GM12878 (cell line): ENCODE results near the gene ABCF3. TPM values are rescaled to one million over a fixed set of nuclear protein-coding genes. Genes with fewer than 3 reads are reported as not detected.

Source experiments
- ATAC-seq: fragments of 200-7000 bp; cut with Tn5 transposase; 3 replicates; pipeline ENCODE4 v1.9.1; 2020; ENCODE audit warnings: mild to moderate bottlenecking, moderate library complexity
- BruUV-seq: library from RNA; stranded (reverse); fragments of 400-500 nt; replicated peaks from 2 replicates; lab custom pipeline; 2021; lab: Mats Ljungman, UMichigan
- CTCF ChIA-PET: fragments of 300-600 bp; sonication (Branson Sonifier 250); formaldehyde crosslinking; extraction: SDS; loops from one replicate; lab custom pipeline; 2021; ENCODE audit warnings: inconsistent platforms; lab: Yijun Ruan, JAX
- POLR2A ChIA-PET: fragments of 350-600 bp; formaldehyde crosslinking; extraction: SDS; loops from one replicate; lab custom pipeline; 2021; ENCODE audit warnings: inconsistent platforms; lab: Charles Lee
- RAD21 ChIA-PET: fragments of 300-600 bp; sonication (Branson Sonifier 250); formaldehyde crosslinking; loops from one replicate; lab custom pipeline; 2023; ENCODE audit warnings: antibody characterized with exemption; ENCODE audit not compliant: unreplicated experiment; lab: Charles Lee
- SMC1A ChIA-PET: fragments of 300-600 bp; sonication (Branson Sonifier 250); formaldehyde crosslinking; loops from one replicate; lab custom pipeline; 2023; ENCODE audit not compliant: unreplicated experiment, uncharacterized antibody; lab: Charles Lee
- DNase-seq: peaks from one replicate; pipeline ENCODE4 v3.0.0-alpha.2; 2011; ENCODE audit warnings: low read depth, low spot score
- FAIRE-seq: peaks from 3 replicates; lab custom pipeline; 2011; peaks lifted over from hg19 to GRCh38; lab: Jason Lieb, UNC
- H2AFZ ChIP-seq: 2 replicates; pipeline ENCODE4 v1.6.0; 2011; ENCODE audit warnings: low read depth, low read length, control low read depth; ENCODE audit not compliant: control insufficient read depth
- H3K27ac ChIP-seq: 2 replicates; pipeline ENCODE4 v1.5.1; 2011; ENCODE audit warnings: control low read depth; ENCODE audit not compliant: control insufficient read depth, insufficient read depth
- H3K27me3 ChIP-seq, 2 experiments: replicated peaks in 1 of 2; 2 replicates each; pipeline versions ENCODE4 v1.6.0 to v1.6.1; 2011; ENCODE audit warnings: low read length in 1 of 2; ENCODE audit not compliant: control insufficient read depth in 2 of 2, insufficient read depth in 2 of 2
- H3K36me3 ChIP-seq, 2 experiments: 2 replicates each; pipeline ENCODE4 v1.5.1; 2011; ENCODE audit warnings: low read length in 1 of 2; ENCODE audit not compliant: control insufficient read depth in 2 of 2, insufficient read depth in 2 of 2
- H3K4me1 ChIP-seq: 2 replicates; pipeline ENCODE4 v1.6.1; 2011; ENCODE audit warnings: mild to moderate bottlenecking, low read length, moderate library complexity, mixed read lengths; ENCODE audit not compliant: control insufficient read depth, insufficient read depth
- H3K4me2 ChIP-seq: 2 replicates; pipeline ENCODE4 v1.6.0; 2011; ENCODE audit warnings: control low read depth; ENCODE audit not compliant: control insufficient read depth, insufficient read depth
- H3K4me3 ChIP-seq: fragments of 200-600 bp; sonication (generic); 2 replicates; pipeline ENCODE4 v1.5.1; 2016
- H3K79me2 ChIP-seq: 2 replicates; pipeline ENCODE4 v1.6.0; 2011; ENCODE audit warnings: low read length; ENCODE audit not compliant: control insufficient read depth, insufficient read depth
- H3K9ac ChIP-seq: 2 replicates; pipeline ENCODE4 v1.8.0; 2011; ENCODE audit warnings: low read length, control low read depth, mixed read lengths; ENCODE audit not compliant: control insufficient read depth, insufficient read depth
- H3K9me3 ChIP-seq: replicated peaks from 3 replicates; pipeline ENCODE4 v1.5.1; 2011; ENCODE audit warnings: mild to moderate bottlenecking, low read length; ENCODE audit not compliant: control insufficient read depth, insufficient read depth
- H4K20me1 ChIP-seq: 2 replicates; pipeline ENCODE4 v1.6.0; 2011; ENCODE audit not compliant: control insufficient read depth, insufficient read depth
- CUX1 ChIP-seq: IDR thresholded peaks from 2 replicates; pipeline ENCODE4 v1.6.1; 2012; ENCODE audit warnings: improper control_type of control experiment, low read depth, low read length; ENCODE audit not compliant: insufficient replicate concordance
- IKZF2 ChIP-seq, 2 experiments: fragments of 450-650 bp; IDR thresholded peaks; 2 replicates each; pipeline ENCODE4 v1.6.1; 2017; ENCODE audit warnings: mild to moderate bottlenecking in 2 of 2, moderate library complexity in 2 of 2
- MTA3 ChIP-seq: IDR thresholded peaks from 2 replicates; pipeline ENCODE4 v1.6.1; 2012; ENCODE audit warnings: low read length, inconsistent platforms, borderline replicate concordance
- SRF ChIP-seq, 2 experiments: IDR thresholded peaks; 2 replicates each; pipeline ENCODE4 v1.6.1; 2011; ENCODE audit warnings: low read depth in 2 of 2, low read length in 2 of 2, mild to moderate bottlenecking in 1 of 2, moderate library complexity in 1 of 2
- STAT3 ChIP-seq: IDR thresholded peaks from 2 replicates; pipeline ENCODE4 v1.6.1; 2011; ENCODE audit warnings: low read depth, low read length, improper control_type of control experiment
- ZBTB33 ChIP-seq: fragments of 450-650 bp; IDR thresholded peaks from 2 replicates; pipeline ENCODE4 v1.6.1; 2017; ENCODE audit warnings: mild to moderate bottlenecking
- WGBS: methylation state at CpG from one replicate; pipeline ENCODE4 v1.1.6; 2016; ENCODE audit warnings: low lambda C conversion rate; ENCODE audit not compliant: insufficient replicate concordance, insufficient coverage; ENCODE audit errors: missing lambda C conversion rate; 5-methylcytosine and 5-hydroxymethylcytosine counted together
- in situ Hi-C: fragments of 300-500 bp; cut with MboI; formaldehyde crosslinking; loops from 9 replicates; pipeline ENCODE4 v1.14.3; 2018; ENCODE audit warnings: mixed read lengths
- intact Hi-C: fragments of 100-400 bp; cut with micrococcal nuclease; formaldehyde crosslinking; loops from one replicate; pipeline ENCODE4 v1.14.2; 2022; ENCODE audit not compliant: unreplicated experiment
- polyA plus RNA-seq, 11 experiments: library from polyadenylated mRNA; depleted of rRNA in 4 of 11; unstranded in 6 of 11; stranded (reverse) in 5 of 11; fragments of >200 nt; fragmentation: Nextera tagmentation in 4 of 11; fragmentation: Illumina TruSeq in 1 of 11; extraction: Ambion mirVana in 4 of 11; extraction: Trizol in 1 of 11; gene quantifications; 1 replicate in 1 of 11; 2 replicates in 10 of 11; pipeline versions ENCODE4 v1.2.1 to v1.2.3, GENCODE V29; 2011 to 2016; ENCODE audit warnings: inconsistent platforms in 2 of 11, missing spikeins in 2 of 11, low read depth in 1 of 11
- total RNA-seq, 4 experiments: library from RNA; depleted of rRNA in 3 of 4; stranded (reverse); fragments of >200 nt in 3 of 4; fragmentation: Illumina TruSeq in 1 of 4; extraction: Trizol in 1 of 4; gene quantifications; 2 replicates each; pipeline versions ENCODE4 v1.2.1 to v1.2.3, GENCODE V29; 2013 to 2021

Gene ABCF3
- total and polyA plus RNA-seq, 10 of the 15 experiments (the other 5 are each of a cell fraction or from before 2014, with no cell fraction given), result 6.1 to 71.3 (median 46.9) TPM

GRCh38 chr3:184181596-184181995 lies 4.4 kb upstream of the ABCF3 start:
- Histone ChIP-seq H3K27me3 (no peaks in the 10 kb centered on the region), H3K4me2 (no peak overlapping the region), H3K27ac (no peak overlapping the region), H3K36me3 (peaks cover 19 to 38% of the 10 kb centered on the region in 2 experiments), H3K79me2 (peaks cover 18% of the 10 kb centered on the region), H3K4me1 (peaks cover 5% of the 10 kb centered on the region), H4K20me1 (no peaks in the 10 kb centered on the region), H3K9me3 (no peaks in the 10 kb centered on the region), H3K9ac (no peak overlapping the region), H3K4me3 (no peak overlapping the region)
- RAD21 ChIA-PET, result no interaction called here
- ATAC-seq, result no peak
- DNase-seq, result no peak
- BruUV-seq, result no TSS peak
- intact Hi-C loops, result no loop called here
- SMC1A ChIA-PET, result interaction anchor here (1.4 kb wide), 1 partner anchor 29 kb away, joined by 3 read pairs; no protein-coding TSS in a partner anchor
- no peak for FAIRE-seq
- CTCF ChIA-PET, result interaction anchor here (1.2 kb wide), 1 partner anchor 45 kb away, joined by 3 read pairs; no protein-coding TSS in a partner anchor
- in situ Hi-C loops, result no loop called here
- 99% methylated on average over 9 of the region's 9 CpGs for WGBS
- TF ChIP-seq STAT3 (no peak), SRF (IDR thresholded peaks at IDR 0.05; ENCODE audit: low read depth in 2 of 2, low read length in 2 of 2) (no peak), ZBTB33 (no peak), MTA3 (no peak)
- TF ChIP-seq, all 136 proteins: peak for 0
- POLR2A ChIA-PET, result no interaction called here
- no peak overlapping the region for H2AFZ ChIP-seq

- no peaks in the 10 kb centered on the region for H3K9me3 ChIP-seq
- no peak overlapping the region for H3K9ac ChIP-seq
- no peak overlapping the region for H3K4me3 ChIP-seq
- WGBS, result 87% methylated on average over 5 of the region's 5 CpGs
- no peaks in the 10 kb centered on the region for H3K27me3 ChIP-seq
- SMC1A ChIA-PET, result interaction anchor here (0.9 kb wide), 1 partner anchor 28 kb away, joined by 3 read pairs; the partner anchor contains the start of gene DVL3
- intact Hi-C loops (no loop called here), in situ Hi-C loops (no loop called here)
- RAD21 ChIA-PET, result no interaction called here
- H4K20me1 ChIP-seq, result no peaks in the 10 kb centered on the region
- no TSS peak for BruUV-seq
- DNase-seq, result no peak
- no peak for FAIRE-seq
- H2AFZ ChIP-seq, result no peak overlapping the region
- H3K36me3 ChIP-seq, result peaks cover 19 to 34% of the 10 kb centered on the region in 2 experiments
- H3K4me1 ChIP-seq, result 0 out of 2 replicates have a peak, but pooled peaks cover 4% of the 10 kb centered on the region
- POLR2A ChIA-PET, result interaction anchor here (0.9 to 1.4 kb wide), 2 partner anchors 10 to 49 kb away, joined by 3 to 4 read pairs; no protein-coding TSS in a partner anchor
- no peak for ATAC-seq
- CTCF ChIA-PET, result no interaction called here
- no peak overlapping the region for H3K4me2 ChIP-seq
- no peak overlapping the region for H3K27ac ChIP-seq
- peaks cover 26% of the 10 kb centered on the region for H3K79me2 ChIP-seq
- TF ChIP-seq CUX1 (no peak), IKZF2 (IDR thresholded peaks at IDR 0.05) (no peak)
Observed at GRCh38 chr3:184183679-184184078, 2.3 kb upstream of the ABCF3 start.
